GM21528 (cell line): ENCODE results near the gene XPO5.

Source experiments
- ATAC-seq: cut with Tn5 transposase; IDR thresholded peaks from one replicate; pipeline ENCODE4 v1.9.1; 2021; ENCODE audit warnings: mild to moderate bottlenecking, moderate library complexity; ENCODE audit not compliant: unreplicated experiment, low FRiP score

XPO5 gene

DNA sequence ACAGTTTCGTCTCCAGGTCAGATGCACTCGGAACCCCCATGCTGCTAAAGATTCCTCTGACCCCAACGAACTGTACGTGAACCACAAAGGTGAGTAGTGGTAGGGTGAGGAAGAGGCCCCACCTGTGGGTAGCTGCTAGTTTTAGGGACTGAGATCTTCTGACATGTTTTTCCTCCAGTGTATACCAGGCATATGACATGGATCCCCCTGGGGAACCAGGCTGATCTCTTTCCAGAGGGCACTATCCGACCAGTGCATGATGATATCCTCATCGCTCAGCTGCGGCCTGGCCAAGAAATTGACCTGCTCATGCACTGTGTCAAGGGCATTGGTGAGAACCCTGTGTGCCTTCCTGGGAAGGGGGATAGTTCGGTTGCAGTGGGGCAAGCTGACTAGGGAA is 55.7 kb downstream of the XPO5 start:
- ATAC-seq, result no peak

DNA sequence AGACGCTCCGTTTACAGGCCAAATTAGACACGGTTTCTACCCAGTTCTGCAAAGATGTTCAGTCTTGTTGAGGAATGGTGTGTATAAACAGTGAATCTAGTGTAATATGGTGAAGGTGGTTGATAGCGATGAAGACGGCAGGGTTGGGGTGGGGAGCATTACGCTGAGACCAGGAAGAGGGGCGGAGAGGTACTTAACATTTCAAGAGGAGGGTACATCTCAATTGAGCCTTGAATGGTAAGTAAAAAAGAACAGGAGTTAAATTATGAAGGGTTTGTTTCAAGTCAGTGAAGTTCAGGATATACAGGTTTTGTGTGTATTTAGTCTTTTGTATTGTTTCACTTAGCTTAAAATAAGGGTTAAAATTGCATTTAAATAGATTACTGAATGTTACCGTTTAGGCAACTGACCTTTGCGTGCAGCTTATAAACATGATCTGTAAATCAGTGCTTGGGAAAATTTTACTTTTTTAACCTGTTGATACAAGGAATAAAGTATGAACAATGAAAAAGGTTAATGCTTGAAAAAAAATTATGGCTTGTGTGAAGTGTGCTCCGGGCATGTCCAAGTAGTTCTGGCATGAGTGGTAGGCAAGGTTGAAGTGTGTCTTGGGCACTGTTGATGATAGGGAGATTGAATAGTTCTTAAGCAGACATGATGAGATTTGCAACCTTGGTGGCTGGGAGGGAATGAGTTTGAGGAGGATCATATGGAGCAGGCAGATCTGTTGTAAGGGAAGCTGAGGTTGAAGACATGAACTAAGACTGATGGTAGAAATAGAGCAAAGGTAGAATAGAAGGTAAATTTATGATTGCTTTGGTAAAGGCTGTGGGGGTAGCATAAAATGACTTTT is 58.1 kb downstream of the XPO5 start:
- no peak for ATAC-seq

GRCh38 chr6:43516697-43517504 is 58.9 kb downstream of the XPO5 start, which contains the start of the genes POLR1C and YIPF3:
Gene POLR1C, plus strand, starts transcription at chr6:43517089. Its CDS starts 21 bp downstream, at chr6:43517110.
Gene YIPF3, minus strand, starts transcription at chr6:43516926. Its CDS starts 119 bp downstream, at chr6:43516807.
- ATAC-seq, result peak; percentile 84

DNA sequence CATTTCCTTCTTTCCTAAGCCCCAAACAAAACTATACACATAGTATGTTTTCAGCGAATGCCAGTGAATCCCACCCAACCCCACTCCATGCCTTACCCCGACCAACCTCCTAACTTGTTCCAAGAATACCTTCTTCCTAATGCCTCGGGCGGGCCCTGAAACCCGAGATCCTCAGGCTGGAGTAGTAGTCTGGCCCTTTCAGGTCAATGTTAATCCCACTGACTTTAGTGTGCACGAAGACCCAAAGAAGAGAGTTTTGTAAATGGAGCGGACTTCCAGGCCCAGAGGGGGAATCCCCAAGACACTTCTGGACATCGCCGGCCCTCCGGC is 59.5 kb downstream of the XPO5 start:
- peak; percentile 18 for ATAC-seq

DNA sequence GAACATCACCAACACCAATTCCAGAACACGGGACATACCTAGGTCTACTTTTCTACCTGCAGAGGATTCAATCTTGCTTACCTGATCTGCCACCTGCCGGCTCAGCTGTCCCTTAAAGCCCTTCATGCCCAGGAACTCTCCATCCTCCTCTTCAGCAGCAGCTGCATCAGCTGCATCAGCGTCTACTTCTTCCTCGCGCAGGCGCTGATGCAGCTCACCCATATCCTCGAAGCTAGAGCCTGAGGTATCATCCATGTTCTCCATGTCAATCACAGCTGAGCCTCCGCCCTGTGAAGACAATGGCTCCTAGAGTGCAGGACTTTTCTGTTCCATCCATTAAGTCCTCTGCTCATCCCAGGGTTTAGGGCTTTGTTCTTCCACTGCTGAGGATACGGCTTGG is 60.0 kb downstream of the XPO5 start:
- no peak for ATAC-seq

GRCh38 chr6:43511824-43512415 is 63.9 kb downstream of the XPO5 start:
- ATAC-seq, result no peak

DNA sequence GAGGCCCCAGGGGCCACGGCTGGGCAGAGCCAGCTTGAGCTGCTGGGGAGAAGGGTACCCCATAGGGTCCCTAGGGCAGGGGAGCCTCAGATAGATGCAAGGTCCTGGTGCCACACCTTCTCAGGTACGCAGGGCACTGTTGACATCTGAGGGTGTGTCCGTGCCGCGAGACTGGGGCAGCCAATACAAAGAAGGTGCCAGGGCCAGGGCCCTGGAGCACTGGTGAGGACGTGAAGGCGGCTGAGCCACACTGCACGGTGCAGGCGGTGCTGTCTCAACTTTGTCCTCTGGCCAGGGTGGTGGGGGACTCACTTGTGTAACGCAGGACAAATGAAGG is 65.0 kb downstream of the XPO5 start:
- no peak for ATAC-seq

DNA sequence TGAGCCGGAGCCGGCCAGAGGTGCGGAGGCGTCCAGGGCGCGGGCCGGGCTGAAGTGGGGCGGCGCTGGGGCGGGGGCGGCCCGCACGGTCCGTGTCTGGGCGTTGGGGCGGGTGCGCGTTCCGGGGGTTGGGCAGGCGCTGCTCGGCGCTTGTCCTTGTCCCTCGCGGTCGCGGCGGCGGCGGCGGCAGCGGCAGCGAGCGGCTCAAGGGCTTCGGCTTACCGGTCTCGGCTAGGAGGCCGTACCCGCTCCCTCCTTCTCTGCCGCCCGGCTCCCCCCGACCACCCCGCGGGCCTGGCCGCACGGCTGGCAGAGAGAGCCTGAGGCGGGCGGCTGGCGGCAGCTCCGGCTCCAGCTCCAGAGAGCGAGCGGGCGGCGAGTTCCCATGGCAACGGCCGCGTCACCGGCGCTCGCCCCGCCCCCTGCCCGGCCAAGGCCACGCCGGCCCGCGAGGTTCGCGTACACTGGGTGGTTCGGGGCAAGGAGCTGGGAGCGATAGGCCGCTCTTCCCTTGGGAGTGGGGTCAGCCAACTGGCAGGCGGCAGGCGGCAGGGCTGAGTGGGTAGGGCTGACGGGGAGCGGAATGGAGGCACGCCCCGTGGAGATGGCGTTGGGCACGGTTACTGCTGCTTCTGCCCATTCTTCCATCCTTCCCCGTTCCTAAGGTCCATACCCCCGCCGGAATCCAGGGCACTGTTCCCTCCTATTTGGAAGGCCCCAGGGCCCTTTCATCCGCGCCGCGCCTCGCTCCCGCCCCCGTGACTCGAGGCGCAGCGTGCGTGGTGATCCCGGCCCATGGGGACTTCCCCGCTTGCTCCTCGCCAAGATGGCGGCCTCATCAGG is 65.6 kb downstream of the XPO5 start, which contains the start of gene LRRC73:
Gene LRRC73, minus strand, starts transcription at position 363 of the 843 bp plus-strand sequence. CDS start 561 bp downstream, outside the sequence.
- no peak for ATAC-seq

GRCh38 chr6:43509142-43509983 is 66.5 kb downstream of the XPO5 start:
- ATAC-seq, result no peak

DNA sequence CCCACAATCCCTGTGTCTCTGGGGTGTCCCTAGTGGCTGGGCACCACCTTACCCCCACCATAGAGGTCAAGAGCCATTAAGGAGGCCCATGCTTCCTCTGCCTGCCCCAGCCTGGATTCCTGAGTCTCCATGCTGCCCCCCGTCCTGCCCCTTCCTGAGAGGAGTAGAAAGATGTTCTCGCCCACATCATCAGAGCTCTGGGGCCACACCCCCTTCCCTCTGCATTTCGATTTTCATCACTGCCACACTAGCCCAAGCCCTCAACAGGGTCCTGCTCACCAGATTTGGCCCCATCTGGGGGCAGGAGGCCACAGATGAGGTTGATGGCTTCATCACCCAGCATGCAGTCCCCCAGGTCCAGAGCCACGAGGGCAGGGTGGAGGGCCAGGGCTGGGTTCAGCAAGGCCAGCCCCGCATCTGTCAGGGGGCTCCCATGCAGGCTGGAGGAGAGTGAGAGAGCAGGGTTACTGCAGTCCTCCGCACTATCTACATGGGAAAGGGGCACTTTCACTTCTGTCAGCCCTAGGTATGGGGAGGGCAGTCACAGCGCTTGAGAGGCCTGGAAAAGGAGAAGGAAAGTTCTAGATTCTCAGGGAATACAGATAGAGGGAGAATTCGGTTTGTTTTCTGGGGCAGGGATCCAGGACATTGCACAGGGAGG is 67.2 kb downstream of the XPO5 start:
- ATAC-seq, result no peak

DNA sequence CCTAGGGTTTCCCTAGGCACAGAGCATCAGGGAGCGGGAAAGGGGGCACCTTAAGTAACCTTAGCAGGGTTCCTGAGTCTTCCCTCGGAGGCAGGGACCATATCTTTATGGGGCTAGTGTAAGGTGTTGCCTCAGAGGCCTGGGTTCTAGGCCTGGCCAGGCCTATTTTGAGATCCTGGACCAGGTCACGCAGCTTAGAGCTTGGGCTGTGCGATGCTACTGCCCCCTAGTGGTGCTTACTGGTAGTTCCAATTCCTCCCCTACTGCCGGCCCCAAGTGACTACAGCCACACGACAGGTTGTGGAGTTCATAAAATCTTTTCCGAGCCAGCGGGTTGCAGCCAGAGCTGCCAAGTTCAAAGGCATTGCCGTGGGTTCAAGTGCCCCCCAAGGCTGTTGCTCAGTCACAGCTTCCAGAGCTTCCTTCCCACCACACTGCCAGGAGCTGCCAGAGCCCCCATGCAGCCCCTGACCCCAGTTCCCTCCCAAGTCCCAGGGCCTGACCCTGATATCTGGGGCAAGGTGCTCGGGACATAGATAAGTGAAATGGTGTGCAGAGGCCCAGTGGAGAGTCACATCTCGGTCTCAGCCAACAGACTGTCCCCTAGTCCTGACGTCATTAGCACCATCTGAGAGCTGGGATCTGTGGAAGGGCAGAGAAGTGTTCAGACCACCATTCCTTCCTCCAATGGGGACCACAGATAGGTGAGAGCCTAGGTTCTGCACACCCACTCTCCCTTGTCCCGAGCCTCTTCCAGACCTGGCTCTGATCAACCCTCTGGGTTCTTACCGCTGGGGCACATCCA is 69.0 kb downstream of the XPO5 start:
- ATAC-seq, result peak; percentile 47

GRCh38 chr6:43506171-43506570 is 69.7 kb downstream of the XPO5 start:
- ATAC-seq, result no peak

- no peak for ATAC-seq
These were observed 70.1 kb downstream of the XPO5 start for GRCh38 chr6:43505718-43506117.

- ATAC-seq, result no peak
These were observed 70.9 kb downstream of the XPO5 start for GRCh38 chr6:43504756-43505593.

- ATAC-seq, result no peak
These were observed 72.4 kb downstream of the XPO5 start for GRCh38 chr6:43503443-43503842.

DNA sequence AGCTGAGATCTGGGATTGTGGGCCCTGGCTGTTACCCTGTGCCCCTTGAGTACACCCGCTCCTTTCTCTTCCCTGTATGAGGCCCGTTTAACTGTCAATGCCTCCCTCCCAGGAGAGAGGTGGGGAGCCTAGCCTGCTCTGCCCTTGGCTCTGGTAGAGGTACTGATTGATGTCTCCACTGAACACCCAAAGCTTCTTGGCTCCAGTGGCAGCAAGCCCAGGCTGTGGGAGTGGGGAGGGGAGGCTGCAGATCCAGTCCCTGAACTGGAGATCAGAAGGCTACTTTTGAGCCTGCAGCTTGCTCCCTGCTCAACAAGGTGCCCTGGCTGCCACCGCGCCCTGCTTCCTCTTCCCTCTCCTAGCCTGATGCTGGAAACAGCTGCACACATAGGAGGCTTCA is 73.2 kb downstream of the XPO5 start:
- no peak for ATAC-seq

DNA sequence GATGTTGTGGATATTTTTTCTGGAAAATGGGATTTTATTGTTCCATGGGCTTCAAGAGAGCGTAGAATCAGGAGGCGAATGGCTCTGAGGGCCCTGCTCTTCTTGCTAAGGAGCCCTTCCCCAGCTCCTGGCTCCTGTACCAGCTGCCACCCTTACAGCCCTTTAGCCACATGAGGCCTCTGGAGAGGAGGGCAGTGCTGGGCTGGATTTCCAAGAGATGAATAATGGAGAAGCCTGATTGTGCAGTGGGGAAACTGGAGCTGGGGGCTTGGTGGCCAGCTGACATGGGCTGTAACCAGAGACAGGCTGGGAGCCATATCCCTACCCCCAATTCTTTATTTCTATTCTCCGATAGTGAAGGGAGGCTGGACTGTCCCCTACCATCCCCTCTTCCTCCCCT is 74.9 kb downstream of the XPO5 start:
- ATAC-seq, result no peak
